HG03442 (cell line): Measurements from ENCODE around the gene MAP2K2.

Source experiments
- ATAC-seq: cut with Tn5 transposase; IDR thresholded peaks from one replicate; pipeline ENCODE4 v1.9.1; 2021; ENCODE audit warnings: mild to moderate bottlenecking, moderate library complexity; ENCODE audit not compliant: unreplicated experiment

The MAP2K2 gene

DNA sequence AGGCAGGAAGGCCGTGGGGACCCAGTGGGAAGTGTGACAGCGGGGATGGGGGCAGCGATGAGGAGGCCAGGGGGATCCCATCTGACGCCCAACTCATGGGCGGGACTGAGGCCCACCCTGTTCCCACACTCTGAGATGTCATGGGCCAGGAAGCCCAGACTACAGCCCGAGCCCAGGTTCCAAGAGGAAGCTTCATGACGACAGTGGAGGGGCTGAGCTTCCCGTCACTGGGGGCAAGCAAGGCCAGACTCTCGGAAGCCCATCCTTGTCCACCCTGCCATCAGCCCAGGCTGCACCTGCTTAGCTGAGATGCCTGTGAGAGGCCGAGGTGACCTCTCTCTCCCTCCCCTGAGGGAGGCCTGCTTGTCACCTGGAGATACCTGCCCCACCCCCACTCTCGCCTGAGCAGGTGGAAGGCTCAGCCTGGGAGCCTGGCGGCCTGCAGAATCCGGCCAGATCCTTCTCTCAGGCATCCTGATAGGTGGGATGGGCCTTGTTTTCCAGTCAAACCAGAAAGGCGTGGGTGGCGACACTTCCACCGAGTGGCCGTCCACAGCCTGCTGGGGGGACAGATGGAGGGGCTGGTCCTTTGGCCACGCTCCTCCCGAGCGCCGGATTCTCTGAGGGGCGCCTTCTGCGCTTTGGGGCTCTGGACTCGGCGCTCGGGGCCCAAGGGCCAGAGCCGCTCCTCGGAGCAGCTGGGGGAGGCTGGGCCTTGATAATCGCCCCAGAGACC is 62.1 kb downstream of the MAP2K2 start:
- ATAC-seq = no peak

DNA sequence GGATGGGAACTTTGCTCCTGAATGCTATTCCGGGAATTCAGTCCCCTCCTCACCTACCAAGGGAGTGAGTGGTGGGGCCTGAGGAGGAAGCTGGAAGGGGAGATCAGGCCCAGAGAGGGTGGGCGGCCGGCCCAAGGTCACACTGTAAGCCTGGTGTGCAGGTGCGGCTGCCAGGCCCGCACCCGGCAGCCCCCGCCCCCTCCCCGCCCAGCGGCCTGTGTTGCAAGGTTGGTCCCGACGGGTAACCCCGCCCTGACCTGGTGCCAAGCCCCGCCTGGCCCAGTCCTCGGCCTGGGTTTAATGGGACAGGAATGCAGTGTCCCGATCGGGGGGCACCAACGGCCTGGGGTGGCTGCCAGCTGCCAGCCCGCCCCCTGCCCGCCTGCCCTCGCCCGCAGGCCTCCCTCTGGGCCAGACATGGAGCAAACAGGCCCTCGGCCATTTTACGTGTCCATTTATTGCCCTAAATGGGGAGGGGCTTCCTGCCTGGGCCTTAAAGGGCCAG is 62.7 kb downstream of the MAP2K2 start:
- no peak for ATAC-seq

DNA sequence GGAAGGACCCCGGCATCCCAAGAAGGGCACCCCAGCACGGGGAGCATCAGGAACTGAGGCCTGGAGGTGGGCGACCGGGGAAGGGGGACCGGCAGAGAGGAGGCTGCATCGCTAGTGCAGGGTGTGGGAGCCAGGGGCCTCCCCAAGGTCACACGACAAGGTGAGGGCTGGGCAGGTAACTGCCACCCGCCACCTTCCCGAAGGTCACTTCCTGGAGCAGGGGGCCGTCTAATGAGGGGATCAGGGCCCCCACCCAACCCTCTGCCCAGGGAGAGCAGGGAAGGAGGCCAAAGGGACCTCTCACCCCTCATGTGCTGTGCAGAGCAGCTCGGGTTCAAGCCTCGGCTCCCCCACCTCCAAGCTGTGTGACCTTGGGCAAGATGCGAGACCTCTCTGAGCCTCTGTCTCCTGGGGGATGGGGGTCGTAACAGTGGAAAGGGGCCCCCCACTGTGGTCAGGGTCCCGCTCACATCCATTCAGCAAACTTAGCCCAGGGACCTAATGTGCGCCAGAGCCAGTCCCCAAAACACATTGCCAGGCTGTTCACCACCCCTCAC is 63.2 kb downstream of the MAP2K2 start:
- ATAC-seq = no peak

DNA sequence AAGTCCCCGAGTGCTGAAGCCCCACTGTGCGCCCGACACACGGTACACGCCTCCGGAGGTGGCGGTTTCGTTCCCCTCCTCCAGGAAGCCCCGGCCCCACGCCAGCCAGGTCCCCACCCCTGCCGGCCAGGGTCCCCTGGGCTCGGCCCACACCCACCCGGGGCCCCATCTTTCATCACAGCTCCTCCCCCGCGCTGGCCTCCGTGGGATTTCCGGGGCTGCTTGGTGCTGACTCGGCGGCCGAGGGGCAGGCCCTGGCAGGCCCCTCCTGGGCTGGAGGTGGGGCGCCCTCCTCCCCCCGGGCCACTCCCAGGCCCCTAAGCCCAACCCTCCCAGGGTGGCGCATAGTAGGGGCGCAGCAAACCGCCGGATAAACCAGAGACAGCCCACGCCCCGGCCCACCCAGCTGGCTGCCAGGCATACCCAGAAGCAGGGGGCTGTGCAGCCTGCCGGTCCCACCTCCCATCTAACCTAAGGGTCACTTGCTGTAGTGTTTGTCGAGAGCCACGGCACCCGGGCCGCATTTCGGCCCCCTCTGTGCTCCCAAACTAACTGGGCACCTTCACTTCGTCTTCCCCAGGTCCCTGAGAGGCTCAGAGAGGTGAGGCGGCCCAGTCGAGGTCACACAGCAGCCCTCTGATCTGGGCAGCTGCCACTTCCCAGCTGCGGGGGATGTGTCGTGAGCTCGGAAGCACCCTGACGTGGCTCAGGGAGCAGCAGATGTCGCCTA is 63.9 kb downstream of the MAP2K2 start:
- no peak for ATAC-seq

DNA sequence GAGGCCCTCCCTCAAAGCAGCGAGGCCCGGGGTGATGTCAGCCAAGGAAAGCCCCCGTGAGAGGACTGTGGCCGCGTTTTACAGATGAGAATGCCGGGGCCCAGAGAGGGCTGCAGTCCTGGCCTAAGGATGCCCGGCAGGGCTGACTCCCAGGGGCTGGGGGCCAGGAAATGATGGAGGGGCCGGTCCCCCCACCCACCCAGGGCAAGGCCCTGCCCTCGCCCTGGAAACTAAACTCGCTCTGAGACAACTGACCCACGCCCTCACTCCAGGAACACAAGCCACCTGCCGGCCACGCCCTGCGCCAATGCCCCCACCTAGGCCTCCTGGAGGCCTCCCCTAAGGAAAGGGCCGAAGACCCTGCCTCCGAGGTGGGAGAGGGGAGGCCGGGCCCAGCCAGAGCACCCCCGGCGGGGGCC is 64.5 kb downstream of the MAP2K2 start:
- ATAC-seq = no peak

- no peak for ATAC-seq
Measured at GRCh38 chr19:4058693-4059452, 65.0 kb downstream of the MAP2K2 start.

DNA sequence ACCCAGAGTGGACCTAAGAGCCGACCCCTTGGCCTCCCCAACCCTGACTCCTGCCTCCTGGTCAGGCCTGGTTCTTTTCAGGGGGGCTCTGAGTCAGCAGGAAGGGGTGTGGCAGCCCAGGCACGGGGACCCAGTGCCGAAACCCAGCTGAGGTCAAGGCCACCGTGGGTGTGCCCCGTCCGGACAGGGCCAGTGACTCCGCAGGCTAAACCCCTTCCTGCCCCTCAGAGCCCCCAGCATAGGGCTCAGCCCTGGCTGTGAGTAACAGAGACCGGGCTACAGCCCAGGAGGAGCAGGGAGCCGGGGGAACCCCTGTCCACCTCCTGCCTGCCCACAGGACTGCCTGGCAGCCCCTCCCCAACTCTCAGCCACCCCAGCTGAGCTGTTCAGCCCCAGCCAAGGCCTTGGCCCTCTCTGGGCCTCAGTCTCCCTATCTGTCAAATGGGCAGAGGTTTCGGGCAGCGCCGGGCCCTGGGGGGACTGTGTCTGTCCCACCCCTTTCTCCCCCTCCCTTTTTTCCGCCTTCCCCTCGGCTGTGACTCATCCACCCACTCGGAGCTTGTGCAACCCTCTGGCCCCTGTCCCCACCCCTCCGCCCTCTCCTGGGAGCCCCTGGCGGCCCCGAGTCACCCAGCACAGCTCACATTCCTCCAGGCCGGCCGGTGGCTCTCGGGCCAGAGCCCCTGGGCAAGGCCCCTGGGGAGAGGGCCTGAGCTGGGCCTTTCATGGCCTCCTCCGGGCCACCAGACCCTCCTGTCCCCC is 65.8 kb downstream of the MAP2K2 start:
- ATAC-seq = no peak

- no peak for ATAC-seq
Measured at GRCh38 chr19:4055209-4055552, 68.7 kb downstream of the MAP2K2 start.

DNA sequence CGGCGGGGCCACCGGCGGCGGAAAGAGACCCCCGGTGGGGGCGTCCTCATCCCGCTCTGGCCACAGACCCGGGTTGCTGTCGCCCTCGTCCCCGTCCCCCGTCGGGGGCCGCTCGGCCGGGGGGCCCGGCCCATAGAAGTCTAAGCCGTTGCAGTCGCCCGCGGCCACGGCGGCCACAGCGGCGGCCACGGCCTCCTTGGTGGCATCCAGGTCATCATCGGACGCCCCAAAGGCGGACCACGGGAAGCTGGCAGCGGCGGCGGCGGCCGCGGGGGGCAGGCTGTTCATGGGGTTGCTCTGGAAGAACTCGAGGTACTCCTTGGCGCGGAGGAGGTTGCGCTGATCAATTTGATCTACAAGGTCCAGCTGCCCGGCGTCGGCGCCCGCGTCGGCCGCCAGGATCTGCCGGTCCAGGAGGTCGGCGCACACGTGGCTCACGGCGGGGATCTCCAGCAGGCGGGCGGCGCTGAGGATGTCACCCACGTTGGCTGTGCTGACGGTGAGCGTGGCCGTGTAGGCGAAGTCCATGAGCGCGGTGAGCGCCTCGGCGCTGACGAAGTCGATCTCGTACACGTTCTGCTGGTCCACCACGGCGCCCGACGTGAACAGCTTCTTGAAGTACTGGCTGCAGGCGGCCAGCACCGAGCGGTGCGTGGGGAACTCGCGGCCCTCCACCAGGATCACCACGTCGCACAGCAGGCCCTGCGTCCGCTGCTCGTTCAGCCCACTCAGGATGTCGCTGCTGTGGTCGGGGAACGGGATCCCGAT is 69.3 kb downstream of the MAP2K2 start:
- ATAC-seq = no peak

- no peak for ATAC-seq
Measured at GRCh38 chr19:4053423-4054324, 70.2 kb downstream of the MAP2K2 start.

DNA sequence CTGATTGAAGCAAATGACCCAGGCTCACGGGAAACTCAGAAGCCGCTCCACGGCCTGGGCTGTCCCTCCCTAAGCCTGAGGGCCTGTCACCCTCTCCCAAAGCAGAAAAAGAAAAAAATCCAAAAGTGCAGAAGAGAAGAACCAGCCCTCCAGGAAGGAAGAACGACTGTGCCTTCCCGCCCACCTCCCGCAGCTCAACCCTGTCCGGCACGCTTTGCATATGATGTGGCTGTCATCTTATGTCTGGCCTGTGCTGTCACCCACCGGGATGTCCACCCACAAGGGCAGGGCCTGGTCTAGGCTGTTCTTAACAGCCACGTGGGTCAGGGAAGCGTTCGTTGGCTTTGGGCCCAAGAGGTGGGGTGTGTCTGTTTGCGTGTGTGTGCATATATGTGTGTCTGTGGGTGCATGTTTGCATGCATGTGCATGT is 70.9 kb downstream of the MAP2K2 start:
- no peak for ATAC-seq

- ATAC-seq = no peak
Measured at GRCh38 chr19:4052114-4052992, 71.6 kb downstream of the MAP2K2 start.

- ATAC-seq = no peak
Measured at GRCh38 chr19:4051175-4052101, 72.5 kb downstream of the MAP2K2 start.

DNA sequence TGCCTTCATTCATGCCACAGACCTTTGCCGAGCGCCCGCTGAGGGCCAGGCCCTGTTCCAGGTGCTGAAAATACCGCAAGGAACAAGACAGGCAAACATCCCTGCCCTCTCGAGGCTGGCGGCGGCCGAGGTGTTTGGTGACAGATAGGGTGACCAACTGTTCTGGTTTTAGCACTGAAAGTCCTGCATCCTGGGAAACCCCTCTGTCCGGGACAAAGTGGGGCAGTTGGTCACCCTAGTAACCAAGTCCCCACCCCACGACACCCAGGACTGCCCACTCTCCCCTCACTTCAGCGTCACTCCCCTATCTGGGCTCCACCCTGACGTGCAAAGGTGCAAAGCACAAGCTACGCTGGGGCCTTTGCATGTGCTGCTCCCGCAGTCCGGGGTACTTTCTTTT is 74.5 kb downstream of the MAP2K2 start:
- ATAC-seq = no peak

DNA sequence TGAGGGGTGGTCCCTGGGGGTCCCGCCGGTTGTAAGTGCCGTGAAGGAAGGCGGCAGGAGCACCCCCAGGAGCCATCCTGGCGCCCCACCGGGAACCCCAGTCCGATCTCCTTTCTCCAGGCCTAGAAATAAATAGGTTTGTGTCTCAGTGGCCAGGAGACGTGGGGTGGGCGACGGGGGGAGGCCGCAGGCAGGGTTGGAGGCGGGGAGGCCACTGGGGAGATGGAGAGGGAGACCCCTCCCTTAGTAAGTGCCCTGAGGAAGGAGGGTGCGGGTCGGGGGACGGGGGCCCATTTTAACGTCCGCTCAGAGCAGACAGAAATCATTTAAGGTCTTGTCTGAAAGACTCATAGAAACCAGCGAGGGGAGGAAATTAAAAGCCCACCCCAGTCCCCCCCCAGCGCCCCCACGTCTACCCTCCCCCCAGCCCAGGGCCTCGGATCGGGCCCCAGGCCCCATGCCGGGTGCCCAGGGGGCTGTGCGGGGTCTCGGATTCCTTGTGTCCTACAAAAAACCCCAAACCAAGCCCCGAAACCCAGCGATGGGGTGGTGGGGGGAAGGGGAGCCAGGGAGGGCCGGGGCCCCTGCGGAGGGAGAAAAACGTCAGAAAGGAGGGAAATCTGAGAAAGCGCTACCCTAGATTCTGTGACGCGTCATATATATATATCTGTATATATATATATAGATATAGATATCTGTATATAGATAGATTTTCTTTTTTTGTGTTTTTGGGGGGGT is 76.8 kb downstream of the MAP2K2 start:
- ATAC-seq = no peak

- ATAC-seq = no peak
Measured at GRCh38 chr19:4046362-4046691, 77.6 kb downstream of the MAP2K2 start.
